Cardiac ventricle fibroblast (primary cell): ENCODE measurements around the gene TGM2. TPM values are rescaled to one million over a fixed set of nuclear protein-coding genes. Genes with fewer than 3 reads are reported as not detected.

Experiments
- total RNA-seq: library from RNA; depleted of rRNA; stranded (reverse); fragments of >200 nt; gene quantifications from 2 replicates; pipeline ENCODE4 v1.2.3, GENCODE V29; 2015

TGM2 gene
- total RNA-seq: 15.2 and 16.8 TPM in 2 replicates

GRCh38 chr20:38165089-38165965 is at the start of gene TGM2:
Gene TGM2 (minus strand): TSS chr20:38165270. CDS start chr20:38165198, 72 bp downstream.

Other genes starting within 250 kb of the TGM2 start
- gene TTI1, start 131.8 kb downstream of the TGM2 start, total RNA-seq: 7.1 and 11.1 TPM in 2 replicates
- gene RPRD1B, start 131.5 kb downstream of the TGM2 start, total RNA-seq: 15.1 and 19.8 TPM in 2 replicates
- 1.9 and 4.1 TPM in 2 replicates for gene KIAA1755, start 95.5 kb upstream of the TGM2 start, total RNA-seq
- gene BPI, start 138.9 kb upstream of the TGM2 start, total RNA-seq: not detected in 2 replicates
- 0.20 and 1.7 TPM in 2 replicates for gene LBP, start 181.2 kb upstream of the TGM2 start, total RNA-seq